HL-60 (cell line): ENCODE data around the gene IL18BP.

Source experiments
- POLR2AphosphoS5 ChIP-seq: IDR thresholded peaks from 2 replicates; pipeline ENCODE4 v1.6.1; 2012; ENCODE audit warnings: low read depth
- SPI1 ChIP-seq: IDR thresholded peaks from 2 replicates; pipeline ENCODE4 v1.6.1; 2012; ENCODE audit warnings: low read depth, mild to moderate bottlenecking, borderline replicate concordance
- TF ChIP-seq, protein P1 (sequence below): IDR thresholded peaks from one replicate; pipeline ENCODE4 v1.5.1; 2011; ENCODE audit warnings: low read length, control low read depth, inconsistent platforms; ENCODE audit not compliant: insufficient read depth
- TF ChIP-seq, protein P2 (sequence below): IDR thresholded peaks from 2 replicates; pipeline ENCODE4 v1.6.1; 2012; ENCODE audit warnings: low read depth; ENCODE audit not compliant: insufficient replicate concordance

DNA sequence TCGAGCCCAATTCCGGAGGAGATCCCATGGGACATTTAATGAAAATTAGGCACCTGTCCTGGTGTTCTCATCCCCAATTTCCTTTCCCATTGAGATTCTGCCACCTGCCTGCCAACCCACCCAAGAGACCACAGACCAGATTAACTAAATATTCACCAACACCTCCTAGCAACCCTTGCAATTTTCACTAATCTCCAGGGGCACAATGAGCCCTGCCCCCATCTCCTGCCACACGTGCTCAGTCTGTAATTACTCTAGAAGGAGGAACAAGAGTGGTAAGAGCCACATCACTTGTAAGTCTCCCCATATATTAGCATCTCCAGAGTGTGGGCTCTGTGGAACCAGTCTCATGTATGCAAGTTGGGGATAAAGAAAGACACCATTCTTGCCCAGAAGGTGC is 38.0 kb downstream of the IL18BP start:
- TF ChIP-seq, protein P1, sequence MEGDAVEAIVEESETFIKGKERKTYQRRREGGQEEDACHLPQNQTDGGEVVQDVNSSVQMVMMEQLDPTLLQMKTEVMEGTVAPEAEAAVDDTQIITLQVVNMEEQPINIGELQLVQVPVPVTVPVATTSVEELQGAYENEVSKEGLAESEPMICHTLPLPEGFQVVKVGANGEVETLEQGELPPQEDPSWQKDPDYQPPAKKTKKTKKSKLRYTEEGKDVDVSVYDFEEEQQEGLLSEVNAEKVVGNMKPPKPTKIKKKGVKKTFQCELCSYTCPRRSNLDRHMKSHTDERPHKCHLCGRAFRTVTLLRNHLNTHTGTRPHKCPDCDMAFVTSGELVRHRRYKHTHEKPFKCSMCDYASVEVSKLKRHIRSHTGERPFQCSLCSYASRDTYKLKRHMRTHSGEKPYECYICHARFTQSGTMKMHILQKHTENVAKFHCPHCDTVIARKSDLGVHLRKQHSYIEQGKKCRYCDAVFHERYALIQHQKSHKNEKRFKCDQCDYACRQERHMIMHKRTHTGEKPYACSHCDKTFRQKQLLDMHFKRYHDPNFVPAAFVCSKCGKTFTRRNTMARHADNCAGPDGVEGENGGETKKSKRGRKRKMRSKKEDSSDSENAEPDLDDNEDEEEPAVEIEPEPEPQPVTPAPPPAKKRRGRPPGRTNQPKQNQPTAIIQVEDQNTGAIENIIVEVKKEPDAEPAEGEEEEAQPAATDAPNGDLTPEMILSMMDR, result no peak
- no peak for TF ChIP-seq POLR2AphosphoS5
- TF ChIP-seq, protein P2, sequence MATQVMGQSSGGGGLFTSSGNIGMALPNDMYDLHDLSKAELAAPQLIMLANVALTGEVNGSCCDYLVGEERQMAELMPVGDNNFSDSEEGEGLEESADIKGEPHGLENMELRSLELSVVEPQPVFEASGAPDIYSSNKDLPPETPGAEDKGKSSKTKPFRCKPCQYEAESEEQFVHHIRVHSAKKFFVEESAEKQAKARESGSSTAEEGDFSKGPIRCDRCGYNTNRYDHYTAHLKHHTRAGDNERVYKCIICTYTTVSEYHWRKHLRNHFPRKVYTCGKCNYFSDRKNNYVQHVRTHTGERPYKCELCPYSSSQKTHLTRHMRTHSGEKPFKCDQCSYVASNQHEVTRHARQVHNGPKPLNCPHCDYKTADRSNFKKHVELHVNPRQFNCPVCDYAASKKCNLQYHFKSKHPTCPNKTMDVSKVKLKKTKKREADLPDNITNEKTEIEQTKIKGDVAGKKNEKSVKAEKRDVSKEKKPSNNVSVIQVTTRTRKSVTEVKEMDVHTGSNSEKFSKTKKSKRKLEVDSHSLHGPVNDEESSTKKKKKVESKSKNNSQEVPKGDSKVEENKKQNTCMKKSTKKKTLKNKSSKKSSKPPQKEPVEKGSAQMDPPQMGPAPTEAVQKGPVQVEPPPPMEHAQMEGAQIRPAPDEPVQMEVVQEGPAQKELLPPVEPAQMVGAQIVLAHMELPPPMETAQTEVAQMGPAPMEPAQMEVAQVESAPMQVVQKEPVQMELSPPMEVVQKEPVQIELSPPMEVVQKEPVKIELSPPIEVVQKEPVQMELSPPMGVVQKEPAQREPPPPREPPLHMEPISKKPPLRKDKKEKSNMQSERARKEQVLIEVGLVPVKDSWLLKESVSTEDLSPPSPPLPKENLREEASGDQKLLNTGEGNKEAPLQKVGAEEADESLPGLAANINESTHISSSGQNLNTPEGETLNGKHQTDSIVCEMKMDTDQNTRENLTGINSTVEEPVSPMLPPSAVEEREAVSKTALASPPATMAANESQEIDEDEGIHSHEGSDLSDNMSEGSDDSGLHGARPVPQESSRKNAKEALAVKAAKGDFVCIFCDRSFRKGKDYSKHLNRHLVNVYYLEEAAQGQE, result no peak
- no peak for TF ChIP-seq SPI1
